ENCODE data around the gene EPG5. TPM values are rescaled to one million over a fixed set of nuclear protein-coding genes. Genes with fewer than 3 reads are reported as not detected.

The EPG5 gene
- total RNA-seq, 1 donor from 2014 or later, result 18.2 TPM

DNA sequence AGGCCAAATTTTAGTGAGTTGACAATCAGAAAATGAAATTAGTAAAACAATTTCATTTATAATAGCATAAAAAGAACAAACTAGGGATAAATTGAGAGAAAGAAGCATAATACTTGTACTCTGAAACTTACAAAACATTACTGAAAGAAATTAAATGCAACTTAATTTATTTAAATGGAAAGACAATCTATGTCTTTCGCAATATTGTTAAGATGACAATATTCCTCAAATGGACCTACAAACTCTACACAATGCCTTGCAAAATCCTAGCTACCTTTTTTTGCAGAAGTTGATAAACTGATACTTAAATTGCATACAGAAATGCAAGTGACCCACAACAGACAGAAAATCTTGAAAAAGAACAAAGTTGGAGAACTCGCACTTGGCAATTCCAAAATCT is 9.1 kb downstream of the EPG5 start:
- Histone ChIP-seq H3K4me3 (no peak overlapping the region), H3K27ac (replicated peaks) (no peak overlapping the region), H3K27me3 (ENCODE audit: low read depth) (no peaks in the 10 kb centered on the region), H3K4me1 (peaks cover 32% of the 10 kb centered on the region), H3K9me3 (replicated peaks) (no peaks in the 10 kb centered on the region), H3K36me3 (peaks cover 28% of the 10 kb centered on the region)
- intact Hi-C loops (cut with micrococcal nuclease), result no loop called here
- no peak for DNase-seq
- TF ChIP-seq, protein P1, sequence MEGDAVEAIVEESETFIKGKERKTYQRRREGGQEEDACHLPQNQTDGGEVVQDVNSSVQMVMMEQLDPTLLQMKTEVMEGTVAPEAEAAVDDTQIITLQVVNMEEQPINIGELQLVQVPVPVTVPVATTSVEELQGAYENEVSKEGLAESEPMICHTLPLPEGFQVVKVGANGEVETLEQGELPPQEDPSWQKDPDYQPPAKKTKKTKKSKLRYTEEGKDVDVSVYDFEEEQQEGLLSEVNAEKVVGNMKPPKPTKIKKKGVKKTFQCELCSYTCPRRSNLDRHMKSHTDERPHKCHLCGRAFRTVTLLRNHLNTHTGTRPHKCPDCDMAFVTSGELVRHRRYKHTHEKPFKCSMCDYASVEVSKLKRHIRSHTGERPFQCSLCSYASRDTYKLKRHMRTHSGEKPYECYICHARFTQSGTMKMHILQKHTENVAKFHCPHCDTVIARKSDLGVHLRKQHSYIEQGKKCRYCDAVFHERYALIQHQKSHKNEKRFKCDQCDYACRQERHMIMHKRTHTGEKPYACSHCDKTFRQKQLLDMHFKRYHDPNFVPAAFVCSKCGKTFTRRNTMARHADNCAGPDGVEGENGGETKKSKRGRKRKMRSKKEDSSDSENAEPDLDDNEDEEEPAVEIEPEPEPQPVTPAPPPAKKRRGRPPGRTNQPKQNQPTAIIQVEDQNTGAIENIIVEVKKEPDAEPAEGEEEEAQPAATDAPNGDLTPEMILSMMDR (IDR thresholded peaks at IDR 0.05; ENCODE audit: borderline replicate concordance), result no peak

DNA sequence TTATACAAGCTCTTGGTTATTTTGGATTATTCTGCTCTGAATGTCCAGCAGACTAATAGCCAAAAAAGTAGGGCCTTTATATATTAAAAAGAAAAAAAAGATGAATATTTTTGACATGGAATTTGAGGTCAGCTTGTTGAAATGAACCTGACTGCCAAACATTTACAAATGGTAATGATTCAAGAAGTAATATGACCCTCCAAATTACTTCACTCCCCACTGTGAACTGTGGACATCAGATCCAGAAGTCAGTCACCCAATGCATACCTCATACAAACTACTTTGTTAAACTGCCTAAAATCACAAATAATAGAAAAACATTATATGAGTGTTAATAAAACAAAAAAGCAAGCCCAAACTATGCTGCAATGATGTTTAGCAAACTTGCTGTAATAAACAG is 10.0 kb downstream of the EPG5 start:
- H3K4me3 ChIP-seq, result no peak overlapping the region
- no peaks in the 10 kb centered on the region for H3K9me3 ChIP-seq (replicated peaks)
- intact Hi-C loops (cut with micrococcal nuclease), result no loop called here
- H3K36me3 ChIP-seq, result peaks cover 38% of the 10 kb centered on the region
- no peaks in the 10 kb centered on the region for H3K27me3 ChIP-seq (ENCODE audit: low read depth)
- no peak overlapping the region for H3K27ac ChIP-seq (replicated peaks)
- TF ChIP-seq, protein P1 (IDR thresholded peaks at IDR 0.05; ENCODE audit: borderline replicate concordance), result no peak
- DNase-seq, result no peak
- H3K4me1 ChIP-seq, result peaks cover 31% of the 10 kb centered on the region

DNA sequence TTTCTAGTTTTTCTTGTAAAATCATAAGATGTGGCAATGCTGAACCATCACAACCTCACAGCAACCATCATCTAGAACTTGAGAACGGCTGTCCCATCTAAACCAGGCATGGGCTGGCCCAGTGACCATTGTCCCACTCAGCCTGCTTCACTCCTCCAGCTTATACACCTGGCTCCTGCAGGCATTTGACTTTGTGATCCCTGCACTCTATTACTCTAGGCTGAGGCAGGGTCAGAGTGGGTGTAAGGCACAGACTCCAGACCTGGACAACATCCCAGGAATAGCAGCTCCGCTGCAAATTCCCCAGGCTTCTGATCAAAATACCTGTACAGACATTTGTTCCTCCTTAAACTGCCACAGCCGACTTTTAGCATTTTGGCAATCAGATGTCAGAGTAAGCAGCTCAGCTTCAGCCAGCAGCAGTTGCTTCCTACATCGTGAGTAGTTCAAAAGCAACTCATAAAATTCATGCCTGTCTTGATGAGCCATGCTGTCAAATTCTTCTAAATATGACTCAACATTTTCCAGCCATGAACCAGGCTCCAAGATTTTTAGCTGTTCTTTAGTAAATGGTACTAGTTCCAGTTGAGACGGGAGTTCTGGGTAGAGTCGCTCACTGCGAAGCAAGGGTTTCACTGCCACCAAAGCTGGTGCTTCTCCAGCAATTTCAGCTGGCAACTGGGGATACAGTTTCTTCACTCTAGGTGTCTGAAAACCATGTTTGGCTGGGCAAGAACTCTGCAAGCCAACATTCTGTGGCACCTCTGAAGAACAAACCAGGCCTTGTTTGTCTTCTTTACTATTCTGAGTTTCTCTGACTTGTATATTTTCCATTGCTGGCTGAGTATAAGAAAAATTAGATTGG is 12.8 kb downstream of the EPG5 start:
- TF ChIP-seq, protein P1 (IDR thresholded peaks at IDR 0.05; ENCODE audit: borderline replicate concordance), result no peak
- no peak for DNase-seq
- H3K4me3 ChIP-seq, result no peak overlapping the region
- no peaks in the 10 kb centered on the region for H3K9me3 ChIP-seq (replicated peaks)
- H3K4me1 ChIP-seq, result peaks cover 15% of the 10 kb centered on the region
- no peaks in the 10 kb centered on the region for H3K27me3 ChIP-seq (ENCODE audit: low read depth)
- no peak overlapping the region for H3K27ac ChIP-seq (replicated peaks)
- H3K36me3 ChIP-seq, result peaks cover 62% of the 10 kb centered on the region
- intact Hi-C loops (cut with micrococcal nuclease), result no loop called here

DNA sequence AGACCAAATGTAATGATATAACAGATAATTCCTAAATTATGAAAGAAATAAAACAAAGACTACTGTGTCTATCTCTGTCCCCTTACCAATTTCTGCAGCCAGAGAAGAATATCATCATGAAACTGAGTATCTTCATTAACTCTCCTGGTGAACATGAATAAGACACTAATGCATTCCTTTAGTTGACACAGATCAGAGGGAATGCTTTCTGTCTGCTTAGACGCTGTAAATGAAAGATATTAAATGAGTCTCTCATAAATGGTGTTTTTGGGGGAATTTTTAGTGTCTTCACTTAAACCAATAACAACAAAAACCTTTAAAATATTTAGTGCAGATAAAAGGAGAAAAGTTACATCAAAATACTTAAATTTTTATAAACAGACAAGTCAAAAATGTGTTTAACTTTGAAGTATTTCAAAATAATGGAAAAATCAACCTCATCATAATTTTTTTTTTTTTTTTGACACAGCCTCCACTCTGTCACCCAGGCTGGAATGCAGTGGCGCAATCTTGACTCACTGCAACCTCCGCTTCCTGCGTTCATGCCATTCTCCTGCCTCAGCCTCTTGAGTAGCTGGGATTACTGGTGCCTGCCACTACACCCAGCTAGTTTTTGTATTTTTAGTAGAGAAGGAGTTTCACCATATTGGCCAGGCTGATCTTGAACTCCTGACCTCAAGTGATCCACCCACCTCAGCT is 16.0 kb downstream of the EPG5 start:
- H3K36me3 ChIP-seq, result peaks cover 93% of the 10 kb centered on the region
- no peak overlapping the region for H3K4me3 ChIP-seq
- intact Hi-C loops (cut with micrococcal nuclease), result no loop called here
- DNase-seq, result no peak
- H3K4me1 ChIP-seq, result peaks cover 11% of the 10 kb centered on the region
- no peaks in the 10 kb centered on the region for H3K9me3 ChIP-seq (replicated peaks)
- TF ChIP-seq, protein P1 (IDR thresholded peaks at IDR 0.05; ENCODE audit: borderline replicate concordance), result no peak
- H3K27me3 ChIP-seq (ENCODE audit: low read depth), result no peaks in the 10 kb centered on the region
- no peak overlapping the region for H3K27ac ChIP-seq (replicated peaks)

DNA sequence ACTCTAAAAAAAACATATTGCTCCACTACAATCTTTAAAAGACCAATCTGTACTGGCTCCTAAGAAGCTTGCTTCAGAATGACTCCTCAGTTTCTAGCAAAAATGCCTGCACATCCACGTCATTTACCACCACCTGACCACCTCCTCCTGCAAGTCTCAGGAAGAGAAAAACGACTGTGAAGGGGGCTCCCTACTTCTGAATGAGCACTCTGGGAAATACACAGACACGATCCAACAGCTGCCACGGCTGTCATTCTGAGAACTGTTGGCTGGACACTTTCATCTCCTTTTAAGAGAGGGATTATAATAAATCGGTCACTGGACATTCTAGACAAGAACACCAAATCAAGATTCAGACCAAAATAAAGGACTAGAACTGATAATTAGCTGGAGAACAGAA is 21.5 kb downstream of the EPG5 start:
- DNase-seq, result no peak
- H3K4me3 ChIP-seq, result no peak overlapping the region
- no peaks in the 10 kb centered on the region for H3K9me3 ChIP-seq (replicated peaks)
- intact Hi-C loops (cut with micrococcal nuclease), result no loop called here
- H3K27me3 ChIP-seq (ENCODE audit: low read depth), result no peaks in the 10 kb centered on the region
- H3K36me3 ChIP-seq, result peaks cover 97% of the 10 kb centered on the region
- H3K4me1 ChIP-seq, result no peaks in the 10 kb centered on the region
- TF ChIP-seq, protein P1 (IDR thresholded peaks at IDR 0.05; ENCODE audit: borderline replicate concordance), result no peak
- H3K27ac ChIP-seq (replicated peaks), result no peak overlapping the region

Data from left ventricle myocardium inferior (tissue), 1 donor.